AG09319 (cell line): ENCODE results near the gene GRXCR1.

Experiments used
- DNase-seq: peaks from one replicate; pipeline ENCODE4 v3.0.0-alpha.2; 2010; ENCODE audit warnings: low read depth; ENCODE audit errors: extremely low read depth
- TF ChIP-seq, protein P1 (sequence below): IDR thresholded peaks from 2 replicates; pipeline ENCODE4 v1.5.1; 2011; ENCODE audit warnings: low read depth, mild to moderate bottlenecking, inconsistent platforms, low read length, moderate library complexity

GRXCR1 gene

GRCh38 chr4:42925921-42926320 is 33.4 kb downstream of the GRXCR1 start:
- DNase-seq = no peak
- TF ChIP-seq, protein P1, sequence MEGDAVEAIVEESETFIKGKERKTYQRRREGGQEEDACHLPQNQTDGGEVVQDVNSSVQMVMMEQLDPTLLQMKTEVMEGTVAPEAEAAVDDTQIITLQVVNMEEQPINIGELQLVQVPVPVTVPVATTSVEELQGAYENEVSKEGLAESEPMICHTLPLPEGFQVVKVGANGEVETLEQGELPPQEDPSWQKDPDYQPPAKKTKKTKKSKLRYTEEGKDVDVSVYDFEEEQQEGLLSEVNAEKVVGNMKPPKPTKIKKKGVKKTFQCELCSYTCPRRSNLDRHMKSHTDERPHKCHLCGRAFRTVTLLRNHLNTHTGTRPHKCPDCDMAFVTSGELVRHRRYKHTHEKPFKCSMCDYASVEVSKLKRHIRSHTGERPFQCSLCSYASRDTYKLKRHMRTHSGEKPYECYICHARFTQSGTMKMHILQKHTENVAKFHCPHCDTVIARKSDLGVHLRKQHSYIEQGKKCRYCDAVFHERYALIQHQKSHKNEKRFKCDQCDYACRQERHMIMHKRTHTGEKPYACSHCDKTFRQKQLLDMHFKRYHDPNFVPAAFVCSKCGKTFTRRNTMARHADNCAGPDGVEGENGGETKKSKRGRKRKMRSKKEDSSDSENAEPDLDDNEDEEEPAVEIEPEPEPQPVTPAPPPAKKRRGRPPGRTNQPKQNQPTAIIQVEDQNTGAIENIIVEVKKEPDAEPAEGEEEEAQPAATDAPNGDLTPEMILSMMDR = no peak

DNA sequence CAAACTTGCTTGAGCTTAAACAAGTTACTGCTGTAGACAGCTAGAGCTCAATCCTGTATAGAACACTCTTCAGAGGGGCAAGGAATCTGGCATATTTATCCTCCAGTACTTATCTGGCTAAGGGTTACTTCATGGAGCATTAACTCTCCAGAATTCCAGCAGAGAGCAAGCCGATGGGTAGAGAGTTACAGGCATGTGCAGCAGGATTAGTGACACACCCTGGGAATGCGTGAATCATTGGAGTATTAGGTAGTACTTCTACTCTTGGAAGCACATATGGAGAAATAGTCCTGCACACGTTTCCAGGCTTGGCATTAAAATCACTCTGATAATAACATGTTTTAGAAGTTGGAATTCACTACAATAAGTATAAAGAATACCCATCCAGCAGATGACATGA is 35.4 kb downstream of the GRXCR1 start:
- no peak for DNase-seq

GRCh38 chr4:42928582-42928981 is 36.1 kb downstream of the GRXCR1 start:
- TF ChIP-seq, protein P1 = no peak
- no peak for DNase-seq

More for the DNA sequence above, 35.4 kb downstream of the GRXCR1 start:
- TF ChIP-seq, protein P1 = no peak

DNA sequence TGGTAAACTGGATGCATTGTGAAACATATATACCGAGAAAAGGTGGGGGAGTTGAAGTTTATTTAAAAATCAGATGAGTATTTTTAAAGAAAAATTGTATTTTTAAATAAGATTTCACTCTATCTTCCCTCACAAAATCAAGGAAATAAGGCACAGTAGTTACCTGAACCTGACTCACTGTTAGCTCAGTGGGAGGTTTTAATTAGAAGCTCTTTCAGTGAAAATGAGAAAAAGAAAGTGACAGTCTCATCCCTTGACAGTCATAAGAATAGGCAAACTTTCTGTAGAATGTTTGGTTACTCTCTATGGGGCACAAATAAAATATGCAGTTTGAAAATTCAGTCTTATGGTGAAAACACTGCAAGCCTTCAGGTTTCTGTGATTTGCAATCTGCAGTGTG is 49.7 kb downstream of the GRXCR1 start:
- DNase-seq = no peak
- TF ChIP-seq, protein P1 = no peak

DNA sequence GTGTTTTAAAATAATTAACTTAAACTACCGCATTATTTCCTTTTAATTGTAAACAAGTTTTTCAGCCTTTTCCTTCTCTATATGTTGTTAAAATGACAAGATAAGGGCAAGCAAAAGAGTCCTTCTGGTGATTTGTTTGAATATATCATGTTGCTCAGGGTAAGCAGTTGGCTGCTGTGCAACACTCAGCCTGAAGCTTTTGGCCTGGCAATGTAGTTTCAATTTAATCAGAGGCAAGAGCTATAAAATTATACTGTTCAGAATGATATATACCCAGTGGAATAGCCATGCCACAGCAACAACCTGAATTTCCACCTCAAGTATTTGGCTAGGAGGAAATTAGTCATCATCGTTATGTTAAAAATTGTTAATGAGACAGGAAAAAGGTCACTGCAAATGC is 53.4 kb downstream of the GRXCR1 start:
- DNase-seq = no peak
- TF ChIP-seq, protein P1 = no peak

GRCh38 chr4:42953321-42953720 is 60.8 kb downstream of the GRXCR1 start:
- DNase-seq = no peak
- TF ChIP-seq, protein P1 = no peak

DNA sequence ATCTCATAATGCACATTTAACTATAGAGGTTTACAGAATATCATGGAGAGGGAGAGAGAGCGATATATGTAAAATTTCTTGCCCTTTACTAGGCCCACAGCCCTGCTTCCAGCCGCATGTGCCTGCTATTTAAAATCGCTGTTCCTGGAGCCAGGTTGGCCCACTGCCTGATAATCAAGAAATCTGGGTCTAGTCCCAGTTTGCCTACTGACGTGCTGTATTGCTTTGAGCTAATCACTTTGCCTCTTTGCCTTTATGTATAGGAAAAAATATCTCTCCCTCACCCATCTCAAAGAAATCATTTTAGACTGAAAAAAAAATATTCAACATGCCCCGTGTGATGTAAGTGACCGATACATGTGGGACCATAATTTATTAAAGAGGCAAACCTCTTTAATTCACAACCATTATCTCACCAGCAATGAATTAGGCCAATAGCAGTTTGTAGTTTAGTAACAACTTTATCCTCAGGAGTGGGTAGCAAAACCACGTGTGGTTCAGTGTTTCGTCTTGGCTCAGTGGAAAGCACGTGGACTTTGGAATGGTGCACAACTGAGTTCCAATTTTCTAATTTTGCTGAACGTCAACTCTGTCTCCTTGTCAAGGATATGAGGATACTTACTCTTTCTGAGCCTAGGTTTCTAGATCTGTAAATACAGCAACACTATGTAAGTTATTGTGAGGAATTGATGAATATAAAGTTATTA is 62.6 kb downstream of the GRXCR1 start:
- no peak for DNase-seq
- TF ChIP-seq, protein P1 = no peak
